H9 (cell line): ENCODE data around the gene PPP1R7. TPM values are rescaled to one million over a fixed set of nuclear protein-coding genes. Genes with fewer than 3 reads are reported as not detected.
A peak's percentile ranks its signal among the peaks of the same experiment; 100 is the strongest.
"Not testable (repeated sequence)": the region's sequence is repeated elsewhere in the genome, so short reads cannot be mapped to it uniquely, and the experiment has no call there.

Source experiments
- DNase-seq: peaks from one replicate; pipeline ENCODE4 v3.0.0-alpha.2; 2017
- H2AFZ ChIP-seq: one replicate; pipeline ENCODE4 v1.6.1; 2013; ENCODE audit warnings: mild to moderate bottlenecking, low read length, control low read depth, moderate library complexity
- H2AK5ac ChIP-seq: 2 replicates; pipeline ENCODE4 v1.6.1; 2013; ENCODE audit warnings: low read length, control low read depth, mixed read lengths; ENCODE audit not compliant: insufficient read length
- H2BK120ac ChIP-seq: one replicate; pipeline ENCODE4 v1.6.1; 2013; ENCODE audit warnings: low read depth, mild to moderate bottlenecking, low read length, control low read depth, inconsistent platforms; ENCODE audit not compliant: poor library complexity, severe bottlenecking
- H2BK12ac ChIP-seq: 2 replicates; pipeline ENCODE4 v1.6.1; 2013; ENCODE audit warnings: low read length, control low read depth, mixed read lengths, low read depth; ENCODE audit not compliant: insufficient read length
- H2BK15ac ChIP-seq: 2 replicates; pipeline ENCODE4 v1.6.1; 2013; ENCODE audit warnings: low read depth, low read length, control low read depth
- H2BK20ac ChIP-seq: one replicate; pipeline ENCODE4 v1.6.1; 2013; ENCODE audit warnings: low read depth, mild to moderate bottlenecking, low read length, control low read depth, inconsistent platforms; ENCODE audit not compliant: poor library complexity, severe bottlenecking
- H2BK5ac ChIP-seq: 2 replicates; pipeline ENCODE4 v1.6.1; 2013; ENCODE audit warnings: low read length, control low read depth, mixed read lengths; ENCODE audit not compliant: insufficient read length
- H3K14ac ChIP-seq: 2 replicates; pipeline ENCODE4 v1.6.1; 2013; ENCODE audit warnings: low read length, control low read depth; ENCODE audit not compliant: insufficient read depth
- H3K18ac ChIP-seq: 2 replicates; pipeline ENCODE4 v1.6.1; 2013; ENCODE audit warnings: low read depth, mild to moderate bottlenecking, mixed read lengths, low read length, control low read depth; ENCODE audit not compliant: insufficient read length
- H3K23ac ChIP-seq: 2 replicates; pipeline ENCODE4 v1.6.1; 2013; ENCODE audit warnings: low read length, control low read depth, mixed read lengths, low read depth; ENCODE audit not compliant: insufficient read length
- H3K23me2 ChIP-seq: 2 replicates; pipeline ENCODE4 v1.6.1; 2013; ENCODE audit warnings: low read depth, mild to moderate bottlenecking, mixed read lengths, low read length, control low read depth; ENCODE audit not compliant: insufficient read length, poor library complexity, severe bottlenecking
- H3K27ac ChIP-seq: 2 replicates; pipeline ENCODE4 v1.5.1; 2013; ENCODE audit warnings: low read length, control low read depth, mixed read lengths, low read depth; ENCODE audit not compliant: insufficient read length
- H3K27me3 ChIP-seq: 2 replicates; pipeline ENCODE4 v1.6.1; 2013; ENCODE audit warnings: low read length, control low read depth, inconsistent platforms; ENCODE audit not compliant: insufficient read depth
- H3K4ac ChIP-seq: 2 replicates; pipeline ENCODE4 v1.6.1; 2013; ENCODE audit warnings: low read depth, mild to moderate bottlenecking, control low read depth, inconsistent platforms, low read length, moderate library complexity
- H3K4me1 ChIP-seq: 2 replicates; pipeline ENCODE4 v1.6.1; 2013; ENCODE audit warnings: low read length, control low read depth, inconsistent platforms; ENCODE audit not compliant: insufficient read depth
- H3K4me2 ChIP-seq: 2 replicates; pipeline ENCODE4 v1.6.1; 2013; ENCODE audit warnings: low read length, control low read depth, mixed read lengths; ENCODE audit not compliant: insufficient read length, insufficient read depth
- H3K56ac ChIP-seq: 2 replicates; pipeline ENCODE4 v1.6.1; 2013; ENCODE audit warnings: low read depth, mild to moderate bottlenecking, mixed read lengths, low read length, control low read depth; ENCODE audit not compliant: insufficient read length
- H3K79me1 ChIP-seq: 2 replicates; pipeline ENCODE4 v1.6.1; 2013; ENCODE audit warnings: low read depth, mild to moderate bottlenecking, moderate library complexity, low read length, control low read depth, inconsistent platforms; ENCODE audit not compliant: insufficient read depth, poor library complexity, severe bottlenecking
- H3K79me2 ChIP-seq: 2 replicates; pipeline ENCODE4 v1.6.1; 2013; ENCODE audit warnings: low read length, control low read depth, inconsistent platforms; ENCODE audit not compliant: insufficient read depth
- H3K9ac ChIP-seq: 2 replicates; pipeline ENCODE4 v1.6.1; 2013; ENCODE audit warnings: low read length, control low read depth, mixed read lengths; ENCODE audit not compliant: insufficient read length; ENCODE audit errors: extremely low read depth
- H3K9me3 ChIP-seq: one replicate; pipeline ENCODE4 v1.6.1; 2013; ENCODE audit warnings: low read depth, low read length, inconsistent platforms; ENCODE audit not compliant: control insufficient read depth
- H3T11ph ChIP-seq: one replicate; pipeline ENCODE4 v1.6.1; 2013; ENCODE audit warnings: mild to moderate bottlenecking, low read length, control low read depth, inconsistent platforms
- H4K20me1 ChIP-seq: one replicate; pipeline ENCODE4 v1.6.1; 2013; ENCODE audit not compliant: control insufficient read depth, insufficient read length, insufficient read depth
- H4K5ac ChIP-seq: 2 replicates; pipeline ENCODE4 v1.6.1; 2013; ENCODE audit warnings: low read depth, mild to moderate bottlenecking, mixed read lengths, low read length, control low read depth; ENCODE audit not compliant: insufficient read length
- H4K8ac ChIP-seq: replicated peaks from 2 replicates; pipeline ENCODE4 v1.6.1; 2013; ENCODE audit warnings: low read length, control low read depth, mixed read lengths, low read depth; ENCODE audit not compliant: insufficient read length
- H4K91ac ChIP-seq: 2 replicates; pipeline ENCODE4 v1.6.1; 2013; ENCODE audit warnings: low read depth, mild to moderate bottlenecking, moderate library complexity, mixed read lengths, low read length, control low read depth; ENCODE audit not compliant: insufficient read length
- H3K27ac Mint-ChIP-seq, 3 experiments: 2 replicates in 2 of 3; 3 replicates in 1 of 3; pipeline ENCODE4 v1.8.0; 2020 to 2021; ENCODE audit warnings: mixed read lengths in 3 of 3, mild to moderate bottlenecking in 1 of 3, moderate library complexity in 1 of 3
- H3K27me3 Mint-ChIP-seq: 2 replicates; pipeline ENCODE4 v1.8.0; 2021; ENCODE audit warnings: low read depth, mild to moderate bottlenecking, moderate library complexity, mixed read lengths
- H3K36me3 Mint-ChIP-seq, 3 experiments: 2 replicates in 2 of 3; 3 replicates in 1 of 3; pipeline ENCODE4 v1.8.0; 2020 to 2021; ENCODE audit warnings: low read depth in 3 of 3, mixed read lengths in 3 of 3; ENCODE audit not compliant: insufficient read depth in 1 of 3
- H3K4me1 Mint-ChIP-seq, 2 experiments: 2 replicates each; pipeline ENCODE4 v1.8.0; 2020; ENCODE audit warnings: mixed read lengths in 2 of 2
- H3K4me3 Mint-ChIP-seq, 2 experiments: 2 replicates in 1 of 2; 3 replicates in 1 of 2; pipeline ENCODE4 v1.8.0; 2020 to 2021; ENCODE audit warnings: mild to moderate bottlenecking in 2 of 2, mixed read lengths in 2 of 2, moderate library complexity in 1 of 2
- H3K9me3 Mint-ChIP-seq, 2 experiments: 2 replicates in 1 of 2; 3 replicates in 1 of 2; pipeline ENCODE4 v1.8.0; 2020; ENCODE audit warnings: mild to moderate bottlenecking in 2 of 2, mixed read lengths in 2 of 2, moderate library complexity in 1 of 2
- WGBS: extraction: QIAGEN DNeasy Blood & Tissue Kit; methylation state at CpG from one replicate; pipeline ENCODE4 v1.1.7; 2013; ENCODE audit warnings: missing lambda C conversion rate, low lambda C conversion rate, mixed read lengths; ENCODE audit not compliant: insufficient read length; ENCODE audit errors: extremely low coverage; 5-methylcytosine and 5-hydroxymethylcytosine counted together
- total RNA-seq: library from RNA; stranded (reverse); gene quantifications from 2 replicates; pipeline ENCODE4 v1.2.1, GENCODE V29; 2021
- TF ChIP-seq, protein P1 (sequence below): fragments of 200-600 bp; sonication (generic); conservative IDR thresholded peaks from 3 replicates; pipeline ENCODE4 v1.8.0; 2021; ENCODE audit warnings: antibody characterized with exemption, mild to moderate bottlenecking

Gene PPP1R7
- total RNA-seq, 1 experiment from 2014 or later = 60.2 TPM

DNA sequence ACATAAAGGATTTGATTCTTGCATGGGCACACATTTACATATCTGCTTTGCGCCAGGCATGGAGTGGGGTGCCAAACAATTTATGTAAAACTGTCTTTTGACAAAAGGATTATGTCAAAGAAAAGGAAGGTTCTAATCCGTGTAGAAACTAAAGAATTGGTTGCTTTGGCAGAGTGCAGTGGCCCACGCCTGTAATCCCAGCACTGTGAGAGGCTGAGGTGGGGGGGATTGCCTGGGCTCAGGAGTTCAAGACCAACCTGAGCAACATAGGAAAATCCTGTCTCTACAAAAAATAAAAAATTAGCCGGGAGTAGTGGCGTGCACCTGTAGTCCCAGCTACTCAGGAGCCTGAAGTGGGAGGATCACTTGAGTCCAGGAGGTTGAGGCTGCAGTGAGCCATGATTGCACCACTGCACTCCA is 47.1 kb upstream of the PPP1R7 start:
- Histone ChIP-seq H3K23ac (no peak overlapping the region), H2AFZ (no peak overlapping the region), H3K14ac (no peak overlapping the region), H4K5ac (no peak overlapping the region), H2BK5ac (no peak overlapping the region), H3K9ac (no peak overlapping the region), H3K4ac (no peak overlapping the region), H3K27me3 (no peaks in the 10 kb centered on the region), H3K56ac (no peak overlapping the region), H3K9me3 (no peaks in the 10 kb centered on the region), H3K18ac (no peak overlapping the region), H3K23me2 (peaks cover 6% of the 10 kb centered on the region), H2BK15ac (no peak overlapping the region), H2BK12ac (no peak overlapping the region), H3K4me1 (no peaks in the 10 kb centered on the region), H4K91ac (no peak overlapping the region), H4K20me1 (no peaks in the 10 kb centered on the region), H2BK20ac (no peak overlapping the region), H3K27ac (no peak overlapping the region), H4K8ac (no peak overlapping the region), H2BK120ac (no peak overlapping the region), H2AK5ac (no peak overlapping the region), H3T11ph (no peak overlapping the region), H3K4me2 (peak overlapping the region; percentile 81), H3K79me2 (no peaks in the 10 kb centered on the region; the same call in 1 of the 2 replicates), H3K79me1 (peaks cover 9% of the 10 kb centered on the region)
- peaks cover 10% of the 10 kb centered on the region in 2 experiments for H3K4me1 Mint-ChIP-seq
- H3K36me3 Mint-ChIP-seq = peaks cover 9 to 33% (median 28%) of the 10 kb centered on the region in 3 experiments; a peak in 6 of 7 replicates
- no peak for DNase-seq
- no peaks in the 10 kb centered on the region for H3K9me3 Mint-ChIP-seq
- no peaks in the 10 kb centered on the region for H3K27me3 Mint-ChIP-seq
- TF ChIP-seq, protein P1, sequence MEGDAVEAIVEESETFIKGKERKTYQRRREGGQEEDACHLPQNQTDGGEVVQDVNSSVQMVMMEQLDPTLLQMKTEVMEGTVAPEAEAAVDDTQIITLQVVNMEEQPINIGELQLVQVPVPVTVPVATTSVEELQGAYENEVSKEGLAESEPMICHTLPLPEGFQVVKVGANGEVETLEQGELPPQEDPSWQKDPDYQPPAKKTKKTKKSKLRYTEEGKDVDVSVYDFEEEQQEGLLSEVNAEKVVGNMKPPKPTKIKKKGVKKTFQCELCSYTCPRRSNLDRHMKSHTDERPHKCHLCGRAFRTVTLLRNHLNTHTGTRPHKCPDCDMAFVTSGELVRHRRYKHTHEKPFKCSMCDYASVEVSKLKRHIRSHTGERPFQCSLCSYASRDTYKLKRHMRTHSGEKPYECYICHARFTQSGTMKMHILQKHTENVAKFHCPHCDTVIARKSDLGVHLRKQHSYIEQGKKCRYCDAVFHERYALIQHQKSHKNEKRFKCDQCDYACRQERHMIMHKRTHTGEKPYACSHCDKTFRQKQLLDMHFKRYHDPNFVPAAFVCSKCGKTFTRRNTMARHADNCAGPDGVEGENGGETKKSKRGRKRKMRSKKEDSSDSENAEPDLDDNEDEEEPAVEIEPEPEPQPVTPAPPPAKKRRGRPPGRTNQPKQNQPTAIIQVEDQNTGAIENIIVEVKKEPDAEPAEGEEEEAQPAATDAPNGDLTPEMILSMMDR = no peak
- WGBS = no CpG with 5 or more reads among the region's 5 CpGs
- H3K27ac Mint-ChIP-seq = peak overlapping the region in 2 of 3 experiments; percentile 98 to 99; a peak in 5 of 7 replicates
- peak overlapping the region; percentile 94 to 98 for H3K4me3 Mint-ChIP-seq

DNA sequence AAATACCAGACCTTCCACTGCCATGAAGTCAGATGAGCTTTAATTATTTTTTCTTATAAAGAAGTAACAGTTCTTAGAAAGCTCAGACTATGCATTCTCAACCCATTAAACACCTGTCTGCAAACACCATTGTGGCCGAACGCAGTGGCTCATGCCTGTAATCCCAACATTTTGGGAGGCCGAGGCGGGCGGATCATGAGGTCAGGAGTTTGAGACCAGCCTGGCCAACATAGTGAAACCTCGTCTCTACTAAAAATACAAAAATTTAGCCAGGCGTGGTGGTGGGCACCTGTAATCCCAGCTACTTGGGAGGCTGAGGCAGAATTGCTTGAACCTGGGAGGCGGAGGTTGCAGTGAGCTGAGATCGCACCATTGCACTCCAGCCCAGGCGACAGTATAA is 45.7 kb upstream of the PPP1R7 start:
- H3T11ph ChIP-seq, H3K23me2 ChIP-seq, H3K4ac ChIP-seq, H2BK12ac ChIP-seq, H3K56ac ChIP-seq, H3K79me1 ChIP-seq, H3K79me2 ChIP-seq, H4K8ac ChIP-seq, H4K20me1 ChIP-seq, H2AK5ac ChIP-seq, H3K18ac ChIP-seq, H3K4me3 Mint-ChIP-seq, H3K4me2 ChIP-seq, DNase-seq, H3K27ac ChIP-seq, H3K14ac ChIP-seq, H4K91ac ChIP-seq, H2AFZ ChIP-seq, H3K27me3 ChIP-seq, H3K23ac ChIP-seq, H3K27me3 Mint-ChIP-seq, H2BK20ac ChIP-seq, H2BK5ac ChIP-seq, H2BK15ac ChIP-seq, H3K27ac Mint-ChIP-seq, H2BK120ac ChIP-seq, H4K5ac ChIP-seq, H3K9me3 Mint-ChIP-seq, H3K4me1 ChIP-seq, H3K9me3 ChIP-seq, H3K9ac ChIP-seq: not testable (repeated sequence)
- no CpG with 5 or more reads among the region's 10 CpGs for WGBS
- peaks cover 3 to 25% (median 22%) of the 10 kb centered on the region in 3 experiments; a peak in 5 of 7 replicates for H3K36me3 Mint-ChIP-seq
- H3K4me1 Mint-ChIP-seq = peaks cover 10% of the 10 kb centered on the region in 2 experiments
